Measurements from ENCODE around the gene PLCZ1. TPM values are rescaled to one million over a fixed set of nuclear protein-coding genes. Genes with fewer than 3 reads are reported as not detected.

Gene PLCZ1
- total RNA-seq, 1 experiment from 2014 or later = not detected

GRCh38 chr12:18653465-18653864, 84.3 kb downstream of the PLCZ1 start:
- Histone ChIP-seq H3K27ac (no peak overlapping the region), H3K27me3 (ENCODE audit: insufficient read depth, low read depth) (no peaks in the 10 kb centered on the region), H3K4me2 (no peak overlapping the region), H3K4me3 (no peak overlapping the region), H3F3A (ENCODE audit: insufficient read depth, low read depth) (no peaks in the 10 kb centered on the region), H4K20me1 (ENCODE audit: insufficient read depth) (no peaks in the 10 kb centered on the region), H3K4me1 (replicated peaks; ENCODE audit: insufficient read depth) (no peaks in the 10 kb centered on the region), H3K36me3 (ENCODE audit: low read depth) (no peaks in the 10 kb centered on the region), H3K9me2 (ENCODE audit: insufficient read depth) (no peaks in the 10 kb centered on the region), H2AFZ (no peak overlapping the region), H3K79me2 (ENCODE audit: low read depth) (no peaks in the 10 kb centered on the region), H3K9me3 (ENCODE audit: insufficient read depth, low read depth) (no peaks in the 10 kb centered on the region)
- no peak for DNase-seq
- ChIA-PET POLR2A (ENCODE audit: unreplicated experiment) (interaction anchor here (0.7 kb wide), 1 partner anchor 9 kb away, joined by 3 read pairs; no protein-coding TSS in a partner anchor), CTCF (no interaction called here)
- no TSS peak for BruUV-seq (replicated peaks)
- intact Hi-C loops (cut with micrococcal nuclease; ENCODE audit: unreplicated experiment) = no loop called here
- TF ChIP-seq CTCF (conservative IDR thresholded peaks at IDR 0.05) (no peak), EZH2 (IDR thresholded peaks at IDR 0.05; ENCODE audit: low read depth) (no peak)

- Histone ChIP-seq H2AFZ (no peak overlapping the region), H3K4me2 (no peak overlapping the region), H3K9me3 (ENCODE audit: insufficient read depth, low read depth) (no peaks in the 10 kb centered on the region), H3K4me1 (replicated peaks; ENCODE audit: insufficient read depth) (no peaks in the 10 kb centered on the region), H3F3A (ENCODE audit: insufficient read depth, low read depth) (no peaks in the 10 kb centered on the region), H3K27ac (no peak overlapping the region), H3K9me2 (ENCODE audit: insufficient read depth) (no peaks in the 10 kb centered on the region), H3K27me3 (ENCODE audit: insufficient read depth, low read depth) (no peaks in the 10 kb centered on the region), H3K79me2 (ENCODE audit: low read depth) (no peaks in the 10 kb centered on the region), H3K4me3 (no peak overlapping the region), H4K20me1 (ENCODE audit: insufficient read depth) (no peaks in the 10 kb centered on the region), H3K36me3 (ENCODE audit: low read depth) (no peaks in the 10 kb centered on the region)
- BruUV-seq (replicated peaks) = no TSS peak
- CTCF ChIA-PET = no interaction called here
- no peak for TF ChIP-seq CTCF (conservative IDR thresholded peaks at IDR 0.05)
- no peak for TF ChIP-seq EZH2 (IDR thresholded peaks at IDR 0.05; ENCODE audit: low read depth)
- POLR2A ChIA-PET (ENCODE audit: unreplicated experiment) = no interaction called here
- intact Hi-C loops (cut with micrococcal nuclease; ENCODE audit: unreplicated experiment) = no loop called here
- no peak for DNase-seq
Observed at GRCh38 chr12:18652596-18652995, 85.2 kb downstream of the PLCZ1 start.

GRCh38 chr12:18651525-18651924, 86.3 kb downstream of the PLCZ1 start:
- Histone ChIP-seq H3K79me2 (ENCODE audit: low read depth) (no peaks in the 10 kb centered on the region), H3K36me3 (ENCODE audit: low read depth) (no peaks in the 10 kb centered on the region), H3F3A (ENCODE audit: insufficient read depth, low read depth) (no peaks in the 10 kb centered on the region), H3K4me2 (no peak overlapping the region), H3K27me3 (ENCODE audit: insufficient read depth, low read depth) (no peaks in the 10 kb centered on the region), H3K9me2 (ENCODE audit: insufficient read depth) (no peaks in the 10 kb centered on the region), H3K27ac (no peak overlapping the region), H4K20me1 (ENCODE audit: insufficient read depth) (no peaks in the 10 kb centered on the region), H3K4me3 (no peak overlapping the region), H2AFZ (no peak overlapping the region), H3K9me3 (ENCODE audit: insufficient read depth, low read depth) (no peaks in the 10 kb centered on the region), H3K4me1 (replicated peaks; ENCODE audit: insufficient read depth) (no peaks in the 10 kb centered on the region)
- intact Hi-C loops (cut with micrococcal nuclease; ENCODE audit: unreplicated experiment) = no loop called here
- DNase-seq = no peak
- ChIA-PET POLR2A (ENCODE audit: unreplicated experiment) (no interaction called here), CTCF (no interaction called here)
- TF ChIP-seq EZH2 (IDR thresholded peaks at IDR 0.05; ENCODE audit: low read depth) (no peak), CTCF (conservative IDR thresholded peaks at IDR 0.05) (no peak)
- no TSS peak for BruUV-seq (replicated peaks)

Data from PC-9 (cell line).